Uterus (tissue), 4 donors: ENCODE results near the gene ACAA2. TPM values are rescaled to one million over a fixed set of nuclear protein-coding genes. Genes with fewer than 3 reads are reported as not detected.
A peak's percentile ranks its signal among the peaks of the same experiment; 100 is the strongest.

Source experiments
- DNase-seq, 2 donors: peaks; one replicate each; pipeline ENCODE4 v3.0.0-alpha.2; 2019 to 2020
- H3K27ac ChIP-seq, 2 donors: fragments of 200-600 bp; sonication (generic); 1 replicate in 1 of 2; 2 replicates in 1 of 2; pipeline ENCODE4 v1.5.1; 2016 to 2018
- H3K27me3 ChIP-seq, 2 donors: fragments of 200-600 bp; sonication (generic); one replicate each; pipeline ENCODE4 v1.5.1; 2018 to 2019; ENCODE audit warnings: control low read depth in 1 of 2
- H3K36me3 ChIP-seq, 2 donors: fragments of 200-600 bp; sonication (generic); one replicate each; pipeline ENCODE4 v1.5.1; 2019; ENCODE audit warnings: control low read depth in 1 of 2
- H3K4me1 ChIP-seq, 2 donors: fragments of 200-600 bp; sonication (generic); one replicate each; pipeline ENCODE4 v1.5.1; 2018 to 2019; ENCODE audit warnings: control low read depth in 1 of 2
- H3K4me3 ChIP-seq, 2 donors: fragments of 200-600 bp; sonication (generic); 1 replicate in 1 of 2; 2 replicates in 1 of 2; pipeline ENCODE4 v1.5.1; 2018 to 2019; ENCODE audit warnings: mild to moderate bottlenecking in 1 of 2
- H3K9me3 ChIP-seq, 2 donors: fragments of 200-600 bp; sonication (generic); one replicate each; pipeline ENCODE4 v1.5.1; 2019; ENCODE audit warnings: control low read depth in 1 of 2
- POLR2A ChIP-seq, 2 donors: fragments of 450-650 bp; IDR thresholded peaks; one replicate each; pipeline ENCODE4 v1.6.1; 2016; ENCODE audit warnings: antibody characterized with exemption in 2 of 2, mild to moderate bottlenecking in 1 of 2, moderate library complexity in 1 of 2
- intact Hi-C: fragments of 100-400 bp; cut with DNase I; formaldehyde crosslinking; loops from one replicate; pipeline ENCODE4 v1.15.1; 2023; ENCODE audit warnings: low total_unique reads
- total RNA-seq, 4 donors: library from RNA; depleted of rRNA in 3 of 4; stranded (reverse); fragments of >200 nt in 3 of 4; gene quantifications; one replicate each; pipeline versions ENCODE4 v1.1.0 to v1.2.4, GENCODE V29; 2014 to 2023
- TF ChIP-seq, protein P1 (sequence below), 4 experiments: fragments of 200-600 bp in 2 of 4; fragments of 450-650 bp in 2 of 4; sonication (generic) in 2 of 4; IDR thresholded peaks; one replicate each; pipeline ENCODE4 v1.5.1; 2016 to 2019; ENCODE audit warnings: antibody characterized with exemption in 4 of 4, mild to moderate bottlenecking in 2 of 4, moderate library complexity in 1 of 4
- donor health status: DM: yes; HTN: yes; CAD: no.

ACAA2 gene
- total RNA-seq, 4 donors from 2014 or later: 21.8 to 50.5 (median 41.7) TPM

DNA sequence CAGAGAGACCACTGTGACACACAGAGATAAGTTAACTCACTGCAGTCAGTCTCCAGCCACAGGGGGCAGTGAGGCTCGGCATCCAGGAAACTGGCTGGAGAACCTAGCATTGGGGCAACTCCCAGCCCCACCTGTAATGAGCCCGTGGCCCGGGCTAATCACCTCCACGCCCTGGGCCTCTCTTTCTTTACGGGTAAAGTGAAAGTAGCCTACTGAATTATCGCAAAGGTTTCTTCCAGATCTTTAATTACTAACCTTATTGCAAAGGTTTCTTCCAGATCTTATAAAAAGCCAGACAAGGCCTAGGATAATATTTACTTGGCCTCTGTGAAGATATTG lies 45.7 kb upstream of the ACAA2 start:
- intact Hi-C loops: no loop called here
- no peaks in the 10 kb centered on the region for H3K4me1 ChIP-seq
- no peaks in the 10 kb centered on the region for H3K27me3 ChIP-seq
- H3K36me3 ChIP-seq: no peaks in the 10 kb centered on the region
- no peak overlapping the region for H3K27ac ChIP-seq
- H3K9me3 ChIP-seq: no peaks in the 10 kb centered on the region
- no peak for TF ChIP-seq POLR2A (IDR thresholded peaks at IDR 0.05)
- TF ChIP-seq, protein P1, sequence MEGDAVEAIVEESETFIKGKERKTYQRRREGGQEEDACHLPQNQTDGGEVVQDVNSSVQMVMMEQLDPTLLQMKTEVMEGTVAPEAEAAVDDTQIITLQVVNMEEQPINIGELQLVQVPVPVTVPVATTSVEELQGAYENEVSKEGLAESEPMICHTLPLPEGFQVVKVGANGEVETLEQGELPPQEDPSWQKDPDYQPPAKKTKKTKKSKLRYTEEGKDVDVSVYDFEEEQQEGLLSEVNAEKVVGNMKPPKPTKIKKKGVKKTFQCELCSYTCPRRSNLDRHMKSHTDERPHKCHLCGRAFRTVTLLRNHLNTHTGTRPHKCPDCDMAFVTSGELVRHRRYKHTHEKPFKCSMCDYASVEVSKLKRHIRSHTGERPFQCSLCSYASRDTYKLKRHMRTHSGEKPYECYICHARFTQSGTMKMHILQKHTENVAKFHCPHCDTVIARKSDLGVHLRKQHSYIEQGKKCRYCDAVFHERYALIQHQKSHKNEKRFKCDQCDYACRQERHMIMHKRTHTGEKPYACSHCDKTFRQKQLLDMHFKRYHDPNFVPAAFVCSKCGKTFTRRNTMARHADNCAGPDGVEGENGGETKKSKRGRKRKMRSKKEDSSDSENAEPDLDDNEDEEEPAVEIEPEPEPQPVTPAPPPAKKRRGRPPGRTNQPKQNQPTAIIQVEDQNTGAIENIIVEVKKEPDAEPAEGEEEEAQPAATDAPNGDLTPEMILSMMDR (IDR thresholded peaks at IDR 0.05): no peak
- no peak for DNase-seq
- H3K4me3 ChIP-seq: no peak overlapping the region

DNA sequence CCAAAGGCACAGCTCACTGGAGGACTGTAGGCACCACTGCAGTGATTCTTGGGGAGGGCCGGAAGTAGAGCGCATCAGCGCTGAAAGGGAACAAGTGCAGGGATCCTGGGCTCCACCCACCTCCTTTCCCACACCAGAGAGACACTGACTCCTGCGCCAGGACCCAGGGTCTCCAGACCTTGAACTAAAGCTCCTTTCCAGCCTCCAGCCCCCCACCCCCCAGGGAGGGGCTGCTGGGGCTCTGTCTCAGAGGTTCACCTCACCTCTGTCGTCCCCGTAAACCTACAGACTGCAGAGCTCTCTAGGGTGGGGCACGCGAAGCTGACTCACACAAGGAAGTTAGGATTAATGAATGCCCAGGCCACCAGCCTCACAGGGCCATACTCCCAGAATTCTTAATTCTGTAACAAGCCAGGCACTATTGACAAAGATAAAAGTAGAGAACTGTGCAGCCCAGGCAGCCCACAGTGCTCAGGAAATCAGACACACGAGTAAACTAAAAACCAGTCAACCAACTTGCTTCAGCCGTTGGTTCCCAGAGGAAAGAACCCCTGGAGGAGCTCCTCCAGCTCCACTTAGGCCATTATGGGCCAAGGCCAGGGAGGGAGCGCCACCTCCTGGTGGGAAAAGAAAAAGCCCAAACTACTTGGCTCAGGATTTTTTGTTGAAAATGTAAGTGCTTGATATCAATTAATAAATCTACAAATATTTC lies 45.1 kb upstream of the ACAA2 start:
- no peak for TF ChIP-seq POLR2A (IDR thresholded peaks at IDR 0.05)
- TF ChIP-seq, protein P1 (IDR thresholded peaks at IDR 0.05): peak; percentile 61 to 77 (median 72)
- Histone ChIP-seq H3K27me3 (no peaks in the 10 kb centered on the region), H3K36me3 (no peaks in the 10 kb centered on the region), H3K27ac (no peak overlapping the region), H3K9me3 (no peaks in the 10 kb centered on the region), H3K4me3 (no peak overlapping the region), H3K4me1 (no peaks in the 10 kb centered on the region)
- intact Hi-C loops: no loop called here
- DNase-seq: peak; percentile 32 to 42

DNA sequence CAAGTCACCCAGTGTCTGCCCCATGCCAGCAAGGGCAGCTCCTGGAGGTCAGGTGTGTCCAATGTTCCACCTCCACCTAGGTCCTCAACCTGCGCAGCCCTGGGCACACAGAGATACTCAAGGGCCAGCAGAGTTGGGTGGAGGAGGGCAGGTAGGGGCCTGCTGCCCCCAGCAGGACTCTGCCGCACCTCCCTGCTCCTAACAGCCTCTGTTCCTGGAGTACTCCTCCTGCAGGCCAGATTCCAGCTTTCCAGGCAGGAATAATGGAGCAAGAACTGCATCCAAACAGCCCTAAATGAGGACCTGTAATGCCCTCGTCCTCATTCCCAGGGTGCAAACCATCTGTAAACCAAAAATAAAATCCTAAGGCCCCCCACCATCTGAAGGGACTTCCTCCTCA lies 44.4 kb upstream of the ACAA2 start:
- Histone ChIP-seq H3K27ac (no peak overlapping the region), H3K4me1 (no peaks in the 10 kb centered on the region), H3K4me3 (no peak overlapping the region), H3K36me3 (no peaks in the 10 kb centered on the region), H3K9me3 (no peaks in the 10 kb centered on the region), H3K27me3 (no peaks in the 10 kb centered on the region)
- DNase-seq: no peak
- TF ChIP-seq, protein P1 (IDR thresholded peaks at IDR 0.05): no peak
- no peak for TF ChIP-seq POLR2A (IDR thresholded peaks at IDR 0.05)
- intact Hi-C loops: no loop called here

DNA sequence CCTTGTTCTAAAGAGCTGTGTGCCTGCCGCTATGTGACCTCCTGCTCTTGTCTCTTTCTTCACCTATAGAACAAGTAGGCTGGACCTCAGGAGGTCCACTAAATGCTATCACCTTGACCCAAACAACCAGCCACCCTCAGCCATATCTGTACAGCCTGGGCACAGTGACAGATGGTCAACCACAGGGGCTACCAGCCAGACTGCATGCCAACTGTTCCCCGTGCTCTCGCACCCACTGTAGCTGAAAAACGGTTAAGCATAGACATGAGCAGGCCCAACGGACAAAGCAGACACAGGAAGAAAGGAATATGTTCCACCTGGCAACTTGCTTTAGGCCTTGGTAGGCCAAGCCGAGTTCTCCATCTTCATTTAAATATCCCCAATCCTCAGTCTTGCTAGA lies 43.2 kb upstream of the ACAA2 start:
- no peak overlapping the region for H3K27ac ChIP-seq
- H3K36me3 ChIP-seq: no peaks in the 10 kb centered on the region
- intact Hi-C loops: no loop called here
- no peaks in the 10 kb centered on the region for H3K27me3 ChIP-seq
- H3K4me1 ChIP-seq: no peaks in the 10 kb centered on the region
- TF ChIP-seq, protein P1 (IDR thresholded peaks at IDR 0.05): no peak
- TF ChIP-seq POLR2A (IDR thresholded peaks at IDR 0.05): no peak
- no peaks in the 10 kb centered on the region for H3K9me3 ChIP-seq
- no peak for DNase-seq
- H3K4me3 ChIP-seq: no peak overlapping the region

DNA sequence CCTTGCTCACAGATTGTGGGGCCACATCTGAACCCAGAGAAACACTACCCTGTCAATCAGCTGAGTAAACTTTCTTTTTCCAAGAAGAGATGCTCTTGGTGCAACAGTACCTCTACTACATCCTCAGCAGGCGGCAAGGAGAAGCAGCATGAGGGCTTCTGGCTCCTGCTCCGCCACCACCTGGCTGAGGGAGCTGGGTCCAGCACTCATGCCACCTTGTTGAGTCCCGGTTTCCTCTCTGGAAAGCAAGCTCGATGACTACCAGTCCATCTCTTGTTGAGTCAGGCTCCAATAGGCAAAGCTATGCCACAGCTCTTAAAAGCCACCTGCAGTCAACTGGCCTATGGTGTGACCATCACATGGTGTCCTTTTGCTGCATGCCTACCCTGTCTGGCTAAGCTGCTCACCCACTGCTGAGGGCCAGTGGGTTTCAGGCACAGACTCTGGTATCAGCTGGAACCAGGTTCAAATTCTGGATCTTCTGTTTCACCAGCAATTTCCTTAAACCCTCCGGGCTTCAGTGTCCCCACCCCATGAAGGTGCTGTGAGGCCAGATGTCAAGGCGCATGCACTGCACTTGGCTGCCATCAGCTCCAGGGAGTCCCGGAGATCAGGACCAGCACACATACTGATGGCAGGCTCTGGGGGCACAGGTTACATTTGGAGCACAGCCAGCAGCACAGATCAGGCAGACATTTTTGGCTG lies 42.5 kb upstream of the ACAA2 start:
- no peak for DNase-seq
- no peaks in the 10 kb centered on the region for H3K27me3 ChIP-seq
- H3K4me3 ChIP-seq: no peak overlapping the region
- H3K36me3 ChIP-seq: no peaks in the 10 kb centered on the region
- TF ChIP-seq POLR2A (IDR thresholded peaks at IDR 0.05): no peak
- TF ChIP-seq, protein P1 (IDR thresholded peaks at IDR 0.05): no peak
- H3K9me3 ChIP-seq: no peaks in the 10 kb centered on the region
- H3K27ac ChIP-seq: no peak overlapping the region
- H3K4me1 ChIP-seq: no peaks in the 10 kb centered on the region
- intact Hi-C loops: no loop called here
